Keratinocyte (primary cell): ENCODE measurements around the gene DDX20. TPM values are rescaled to one million over a fixed set of nuclear protein-coding genes. Genes with fewer than 3 reads are reported as not detected.
"Not testable (repeated sequence)": the region's sequence is repeated elsewhere in the genome, so short reads cannot be mapped to it uniquely, and the experiment has no call there.

Experiments used
- DNase-seq: peaks from one replicate; pipeline ENCODE4 v3.0.0-alpha.2; 2011; ENCODE audit warnings: low read depth, missing footprints, low spot score
- FAIRE-seq: peaks from 2 replicates; lab custom pipeline; 2011; peaks lifted over from hg19 to GRCh38; lab: Jason Lieb, UNC
- H2AFZ ChIP-seq: 2 replicates; pipeline ENCODE4 v1.6.0; 2012; ENCODE audit warnings: low read length, control low read depth, inconsistent platforms; ENCODE audit not compliant: control insufficient read depth
- H3K27ac ChIP-seq: 2 replicates; pipeline ENCODE4 v1.5.1; 2011; ENCODE audit warnings: low read length; ENCODE audit not compliant: control insufficient read depth, insufficient read depth
- H3K27me3 ChIP-seq: 3 replicates; pipeline ENCODE4 v1.6.0; 2011; ENCODE audit warnings: low read length; ENCODE audit not compliant: control insufficient read depth, insufficient read depth; ENCODE audit errors: extremely low read depth
- H3K36me3 ChIP-seq, 2 experiments: 2 replicates in 1 of 2; 3 replicates in 1 of 2; pipeline ENCODE4 v1.5.1; 2011; ENCODE audit warnings: low read length in 2 of 2, mild to moderate bottlenecking in 1 of 2; ENCODE audit not compliant: control insufficient read depth in 2 of 2, insufficient read depth in 2 of 2; ENCODE audit errors: extremely low read depth in 1 of 2
- H3K4me1 ChIP-seq: 3 replicates; pipeline ENCODE4 v1.5.1; 2011; ENCODE audit warnings: low read length; ENCODE audit not compliant: control insufficient read depth, insufficient read depth; ENCODE audit errors: extremely low read depth
- H3K4me2 ChIP-seq: 3 replicates; pipeline ENCODE4 v1.6.0; 2011; ENCODE audit warnings: low read depth, low read length; ENCODE audit not compliant: control insufficient read depth, insufficient read depth; ENCODE audit errors: extremely low read depth
- H3K4me3 ChIP-seq, 3 experiments: fragments of 200-600 bp in 1 of 3; sonication (generic) in 1 of 3; 2 replicates in 2 of 3; 3 replicates in 1 of 3; pipeline ENCODE4 v1.5.1; 2011 to 2016; ENCODE audit warnings: low read length in 3 of 3, mild to moderate bottlenecking in 3 of 3, control low read depth in 2 of 3, inconsistent platforms in 1 of 3, low read depth in 1 of 3, mixed read lengths in 1 of 3, mixed run types in 1 of 3, moderate library complexity in 1 of 3; ENCODE audit not compliant: control insufficient read depth in 2 of 3, insufficient read depth in 2 of 3; ENCODE audit errors: extremely low read depth in 1 of 3
- H3K79me2 ChIP-seq: 2 replicates; pipeline ENCODE4 v1.6.0; 2012; ENCODE audit warnings: low read length; ENCODE audit not compliant: control insufficient read depth, insufficient read depth
- H3K9ac ChIP-seq: 3 replicates; pipeline ENCODE4 v1.6.0; 2011; ENCODE audit warnings: low read length; ENCODE audit not compliant: control insufficient read depth, insufficient read depth; ENCODE audit errors: extremely low read depth
- H3K9me1 ChIP-seq: 3 replicates; pipeline ENCODE4 v1.6.0; 2011; ENCODE audit warnings: low read length; ENCODE audit not compliant: control insufficient read depth, insufficient read depth; ENCODE audit errors: extremely low read depth
- H3K9me3 ChIP-seq: 2 replicates; pipeline ENCODE4 v1.5.1; 2012; ENCODE audit warnings: low read depth, low read length; ENCODE audit not compliant: control insufficient read depth
- H4K20me1 ChIP-seq: 3 replicates; pipeline ENCODE4 v1.6.0; 2011; ENCODE audit warnings: low read length; ENCODE audit not compliant: control insufficient read depth, insufficient read depth; ENCODE audit errors: extremely low read depth
- CTCF ChIP-seq, 3 experiments: IDR thresholded peaks in 1 of 3; conservative IDR thresholded peaks in 1 of 3; optimal IDR thresholded peaks in 1 of 3; 2 replicates in 2 of 3; 3 replicates in 1 of 3; pipeline versions ENCODE3 to v1.5.1; 2011; ENCODE audit warnings: low read length in 3 of 3, mild to moderate bottlenecking in 3 of 3, moderate library complexity in 2 of 3, control low read depth in 1 of 3, inconsistent platforms in 1 of 3; ENCODE audit not compliant: insufficient read depth in 2 of 3; ENCODE audit errors: extremely low read depth in 1 of 3
- EZH2 ChIP-seq: IDR thresholded peaks from one replicate; pipeline ENCODE4 v1.6.1; 2012; ENCODE audit warnings: inconsistent platforms, mild to moderate bottlenecking, low read length, moderate library complexity
- dilution Hi-C: fragments of 300-500 bp; cut with MboI; formaldehyde crosslinking; loops from one replicate; pipeline ENCODE4 v1.7.0; 2020; ENCODE audit warnings: low sequenced_read_pairs; ENCODE audit not compliant: extremely low pct_ligation_motif_present
- polyA plus RNA-seq, 5 experiments: library from polyadenylated mRNA; depleted of rRNA in 3 of 5; stranded (reverse) in 3 of 5; stranded (forward) in 1 of 5; unstranded in 1 of 5; fragments of >200 nt; gene quantifications; 1 replicate in 1 of 5; 2 replicates in 3 of 5; 3 replicates in 1 of 5; pipeline versions ENCODE4 v1.2.1 to v1.2.3, GENCODE V29; 2011 to 2012; ENCODE audit warnings: missing spikeins in 2 of 5, low read depth in 1 of 5, low replicate concordance in 1 of 5

DDX20 gene
- polyA plus RNA-seq, 1 donor (not counting 4 experiments of a cell fraction or from before 2014, with no cell fraction given): 14.8 TPM

GRCh38 chr1:111739925-111740765 is 15.6 kb upstream of the DDX20 start:
- H3K4me1 ChIP-seq: peaks cover 15% of the 10 kb centered on the region
- peak overlapping the region; percentile 71 for H2AFZ ChIP-seq
- peak overlapping the region; percentile 61 to 88 (median 82) for H3K4me3 ChIP-seq
- H3K4me2 ChIP-seq: peak overlapping the region; percentile 94
- H3K27me3 ChIP-seq: peaks cover 8% of the 10 kb centered on the region
- no peaks in the 10 kb centered on the region for H3K36me3 ChIP-seq
- H3K9me3 ChIP-seq: no peaks in the 10 kb centered on the region
- H4K20me1 ChIP-seq: no peaks in the 10 kb centered on the region
- dilution Hi-C loops: no loop called here
- H3K79me2 ChIP-seq: no peaks in the 10 kb centered on the region
- FAIRE-seq: peak; percentile 29
- peak; percentile 47 for TF ChIP-seq EZH2
- peak in 1 of 3 experiments; percentile 23 for TF ChIP-seq CTCF (optimal IDR thresholded peaks at IDR 0.05 in 1 of 3, IDR thresholded peaks at IDR 0.05 in 1 of 3, conservative IDR thresholded peaks at IDR 0.05 in 1 of 3; ENCODE audit: extremely low read depth in 1 of 3, insufficient read depth in 2 of 3, low read length in 3 of 3)
- H3K9me1 ChIP-seq: no peaks in the 10 kb centered on the region
- peak overlapping the region; percentile 81 for H3K27ac ChIP-seq
- peak overlapping the region; percentile 83 for H3K9ac ChIP-seq
- DNase-seq: no peak

- H2AFZ ChIP-seq, FAIRE-seq, H3K9me1 ChIP-seq, H3K27ac ChIP-seq, DNase-seq, H3K36me3 ChIP-seq, H3K4me3 ChIP-seq, H3K27me3 ChIP-seq, H3K79me2 ChIP-seq, H3K9me3 ChIP-seq, dilution Hi-C loops, H4K20me1 ChIP-seq, H3K9ac ChIP-seq, H3K4me2 ChIP-seq: not testable (repeated sequence)
- peaks cover 15% of the 10 kb centered on the region for H3K4me1 ChIP-seq
These were observed 13.4 kb upstream of the DDX20 start for GRCh38 chr1:111742292-111742691.
